Brain microvascular endothelial cell (primary cell): Measurements from ENCODE around the gene PIH1D2.

Source experiments
- DNase-seq: peaks from one replicate; pipeline ENCODE4 v3.0.0-alpha.2; 2020
- H3K27ac ChIP-seq: fragments of 250-450 bp; sonication (Bioruptor Pico); 2 replicates; pipeline ENCODE4 v1.5.1; 2020; ENCODE audit warnings: mild to moderate bottlenecking, moderate library complexity
- H3K27me3 ChIP-seq: fragments of 250-450 bp; sonication (Bioruptor Pico); replicated peaks from 2 replicates; pipeline ENCODE4 v1.5.1; 2020; ENCODE audit warnings: mild to moderate bottlenecking
- H3K36me3 ChIP-seq: fragments of 250-450 bp; sonication (Bioruptor Pico); replicated peaks from 2 replicates; pipeline ENCODE4 v1.5.1; 2020; ENCODE audit warnings: mild to moderate bottlenecking
- H3K4me3 ChIP-seq: 2 replicates; pipeline ENCODE4 v1.5.1; 2011; ENCODE audit warnings: low read depth, mild to moderate bottlenecking, control low read depth, low read length, moderate library complexity
- in situ Hi-C: cut with HindIII; loops from 2 replicates; pipeline ENCODE4 v1.10.0; 2017; ENCODE audit warnings: low sequenced_read_pairs, low pct_ligation_motif_present
- TF ChIP-seq, protein P1 (sequence below): IDR thresholded peaks from 2 replicates; pipeline ENCODE4 v1.5.1; 2011; ENCODE audit warnings: low read depth, mild to moderate bottlenecking, moderate library complexity, low read length, control low read depth, inconsistent platforms; ENCODE audit errors: missing control alignments

PIH1D2 gene

DNA sequence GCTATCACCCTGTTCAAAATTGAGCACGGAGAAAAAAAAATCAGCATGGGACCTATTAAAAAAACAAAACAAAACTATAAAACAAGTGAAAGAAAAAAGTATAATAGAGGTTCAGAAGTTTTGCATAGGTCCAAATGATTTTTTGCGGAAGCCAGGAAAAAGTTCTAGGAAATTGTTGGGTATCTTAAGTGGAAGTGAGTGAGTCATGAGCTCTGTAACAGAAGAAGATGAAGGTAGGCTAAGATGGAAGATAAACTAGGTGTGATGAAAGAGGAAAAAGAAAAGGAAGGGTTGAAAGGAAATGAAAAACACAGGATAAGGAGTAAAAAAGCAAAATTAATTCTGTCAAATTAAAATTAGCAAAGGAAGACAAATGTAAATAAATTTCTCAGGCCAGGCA, 40.6 kb upstream of the PIH1D2 start:
- in situ Hi-C loops, result no loop called here
- H3K27ac ChIP-seq, result no peak overlapping the region
- H3K4me3 ChIP-seq, result no peak overlapping the region
- no peak for DNase-seq
- TF ChIP-seq, protein P1, sequence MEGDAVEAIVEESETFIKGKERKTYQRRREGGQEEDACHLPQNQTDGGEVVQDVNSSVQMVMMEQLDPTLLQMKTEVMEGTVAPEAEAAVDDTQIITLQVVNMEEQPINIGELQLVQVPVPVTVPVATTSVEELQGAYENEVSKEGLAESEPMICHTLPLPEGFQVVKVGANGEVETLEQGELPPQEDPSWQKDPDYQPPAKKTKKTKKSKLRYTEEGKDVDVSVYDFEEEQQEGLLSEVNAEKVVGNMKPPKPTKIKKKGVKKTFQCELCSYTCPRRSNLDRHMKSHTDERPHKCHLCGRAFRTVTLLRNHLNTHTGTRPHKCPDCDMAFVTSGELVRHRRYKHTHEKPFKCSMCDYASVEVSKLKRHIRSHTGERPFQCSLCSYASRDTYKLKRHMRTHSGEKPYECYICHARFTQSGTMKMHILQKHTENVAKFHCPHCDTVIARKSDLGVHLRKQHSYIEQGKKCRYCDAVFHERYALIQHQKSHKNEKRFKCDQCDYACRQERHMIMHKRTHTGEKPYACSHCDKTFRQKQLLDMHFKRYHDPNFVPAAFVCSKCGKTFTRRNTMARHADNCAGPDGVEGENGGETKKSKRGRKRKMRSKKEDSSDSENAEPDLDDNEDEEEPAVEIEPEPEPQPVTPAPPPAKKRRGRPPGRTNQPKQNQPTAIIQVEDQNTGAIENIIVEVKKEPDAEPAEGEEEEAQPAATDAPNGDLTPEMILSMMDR, result no peak
- H3K36me3 ChIP-seq, result no peaks in the 10 kb centered on the region
- H3K27me3 ChIP-seq, result no peaks in the 10 kb centered on the region

- Histone ChIP-seq H3K36me3 (no peaks in the 10 kb centered on the region), H3K27ac (no peak overlapping the region), H3K4me3 (no peak overlapping the region), H3K27me3 (no peaks in the 10 kb centered on the region)
- TF ChIP-seq, protein P1, result peak; percentile 75
- in situ Hi-C loops, result no loop called here
- DNase-seq, result peak; percentile 31
These were observed 40.0 kb upstream of the PIH1D2 start for GRCh38 chr11:112113539-112114457.

DNA sequence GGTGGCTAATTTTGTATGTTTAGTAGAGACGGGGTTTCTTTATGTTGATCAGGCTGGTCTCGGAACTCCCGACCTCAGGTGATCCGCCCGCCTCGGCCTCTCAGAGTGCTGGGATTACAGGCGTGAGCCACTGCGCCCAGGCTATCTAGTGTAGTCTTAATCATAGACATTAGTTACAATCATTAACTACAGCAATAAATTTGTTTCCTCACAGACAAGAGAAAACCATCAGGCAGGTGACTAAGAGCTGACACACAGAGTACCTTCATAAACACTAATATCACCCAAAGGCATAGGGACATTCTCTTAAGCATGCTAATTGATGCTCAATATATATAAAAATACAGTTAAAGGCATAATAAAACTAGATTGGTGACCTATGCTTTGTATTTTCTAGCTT, 32.3 kb upstream of the PIH1D2 start:
- Histone ChIP-seq H3K27me3 (no peaks in the 10 kb centered on the region), H3K27ac (no peak overlapping the region), H3K4me3 (no peak overlapping the region), H3K36me3 (no peaks in the 10 kb centered on the region)
- TF ChIP-seq, protein P1, result no peak
- DNase-seq, result no peak
- in situ Hi-C loops, result no loop called here

DNA sequence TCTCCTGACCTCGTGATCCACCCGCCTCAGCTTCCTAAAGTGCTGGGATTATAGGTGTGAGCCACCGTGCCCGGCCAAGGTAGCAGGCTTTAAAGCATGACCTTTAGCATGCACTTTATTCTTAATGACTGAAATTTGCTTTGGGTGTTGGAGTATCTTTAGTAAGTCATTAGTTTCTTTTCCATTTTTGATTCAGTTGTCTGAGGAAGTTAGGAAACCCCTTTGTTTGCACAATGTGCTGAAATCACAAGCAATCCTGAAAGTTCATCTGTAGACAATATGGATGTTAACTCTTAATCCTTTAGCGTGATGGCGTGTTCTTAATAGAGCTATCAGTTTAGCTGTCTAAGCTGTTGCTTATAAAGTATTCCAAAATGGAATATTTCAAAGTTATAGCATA, 29.6 kb upstream of the PIH1D2 start:
- Histone ChIP-seq H3K4me3 (no peak overlapping the region), H3K27ac (no peak overlapping the region), H3K36me3 (no peaks in the 10 kb centered on the region), H3K27me3 (no peaks in the 10 kb centered on the region)
- TF ChIP-seq, protein P1, result no peak
- in situ Hi-C loops, result no loop called here
- DNase-seq, result no peak

- TF ChIP-seq, protein P1, result no peak
- Histone ChIP-seq H3K27me3 (no peaks in the 10 kb centered on the region), H3K4me3 (no peak overlapping the region), H3K27ac (no peak overlapping the region), H3K36me3 (peaks cover 2% of the 10 kb centered on the region)
- in situ Hi-C loops, result no loop called here
- peak; percentile 40 for DNase-seq
These were observed 26.6 kb upstream of the PIH1D2 start for GRCh38 chr11:112100462-112100861.
